Measurements from ENCODE around the gene WWOX.

- TF ChIP-seq ZGPAT (CRISPR knock-in tag; IDR thresholded peaks at IDR 0.05) (no peak), CREB1 (IDR thresholded peaks at IDR 0.05) (no peak), CREB1 (CRISPR knock-in tag; IDR thresholded peaks at IDR 0.05) (no peak), CENPBD1 (CRISPR knock-in tag; IDR thresholded peaks at IDR 0.05; ENCODE audit: borderline replicate concordance, low read depth) (no peak), PCBP1 (IDR thresholded peaks at IDR 0.05; ENCODE audit: borderline replicate concordance, low read depth, low read length) (no peak), AHR (CRISPR knock-in tag; IDR thresholded peaks at IDR 0.05) (no peak), ZBTB43 (CRISPR knock-in tag; conservative IDR thresholded peaks at IDR 0.05) (no peak), TSC22D2 (CRISPR knock-in tag; IDR thresholded peaks at IDR 0.05; ENCODE audit: borderline replicate concordance) (no peak), ZKSCAN1 (IDR thresholded peaks at IDR 0.05; ENCODE audit: low read length) (no peak), RERE (CRISPR knock-in tag; IDR thresholded peaks at IDR 0.05; ENCODE audit: low read depth) (no peak)
These were observed 723.6 kb downstream of the WWOX start for GRCh38 chr16:78823027-78823426.
